Large intestine (tissue), 3 donors: ENCODE data around the gene KCNC1. TPM values are rescaled to one million over a fixed set of nuclear protein-coding genes. Genes with fewer than 3 reads are reported as not detected.

Experiments used
- DNase-seq, 2 donors: peaks; one replicate each; pipeline versions ENCODE4 v3.0.0 to v3.0.0-alpha.2; 2013
- H3K27ac ChIP-seq: one replicate; pipeline ENCODE4 v1.5.1; 2013; ENCODE audit warnings: low read length
- H3K27me3 ChIP-seq: 2 replicates; pipeline ENCODE4 v1.6.1; 2013; ENCODE audit warnings: low read length; ENCODE audit not compliant: control insufficient read depth, insufficient read depth
- H3K36me3 ChIP-seq: 2 replicates; pipeline ENCODE4 v1.6.1; 2013; ENCODE audit warnings: low read length; ENCODE audit not compliant: control insufficient read depth, insufficient read depth
- H3K4me1 ChIP-seq: one replicate; pipeline ENCODE4 v1.6.1; 2013; ENCODE audit warnings: low read length; ENCODE audit not compliant: control insufficient read depth, insufficient read depth
- H3K4me3 ChIP-seq: one replicate; pipeline ENCODE4 v1.5.1; 2013; ENCODE audit warnings: low read length
- H3K9me3 ChIP-seq: one replicate; pipeline ENCODE4 v1.6.1; 2013; ENCODE audit warnings: mild to moderate bottlenecking, low read depth, low read length, moderate library complexity; ENCODE audit not compliant: control insufficient read depth
- WGBS: methylation state at CpG from one replicate; pipeline ENCODE4 v1.1.5; 2013; ENCODE audit warnings: low lambda C conversion rate; ENCODE audit not compliant: insufficient coverage; 5-methylcytosine and 5-hydroxymethylcytosine counted together
- polyA plus RNA-seq: library from polyadenylated mRNA; unstranded; fragments of 120-200 nt; gene quantifications from one replicate; pipeline ENCODE4 v1.2.1, GENCODE V29; 2013

The KCNC1 gene
- polyA plus RNA-seq, 1 donor: 2.4 TPM

GRCh38 chr11:17781626-17782025 is 47.0 kb downstream of the KCNC1 start:
- no peaks in the 10 kb centered on the region for H3K4me1 ChIP-seq
- no peak overlapping the region for H3K4me3 ChIP-seq
- no peaks in the 10 kb centered on the region for H3K9me3 ChIP-seq
- no peak overlapping the region for H3K27ac ChIP-seq
- no peaks in the 10 kb centered on the region for H3K36me3 ChIP-seq
- no peak for DNase-seq
- no peaks in the 10 kb centered on the region for H3K27me3 ChIP-seq
- 94% methylated on average over 3 of the region's 12 CpGs for WGBS

GRCh38 chr11:17782145-17782544 is 47.6 kb downstream of the KCNC1 start:
- Histone ChIP-seq H3K4me1 (no peaks in the 10 kb centered on the region), H3K36me3 (no peaks in the 10 kb centered on the region), H3K9me3 (no peaks in the 10 kb centered on the region), H3K27me3 (no peaks in the 10 kb centered on the region), H3K27ac (no peak overlapping the region), H3K4me3 (no peak overlapping the region)
- WGBS: 100% methylated on average over 1 of the region's 12 CpGs
- no peak for DNase-seq

- no peak for DNase-seq
- no peak overlapping the region for H3K4me3 ChIP-seq
- H3K36me3 ChIP-seq: no peaks in the 10 kb centered on the region
- no peaks in the 10 kb centered on the region for H3K4me1 ChIP-seq
- no peaks in the 10 kb centered on the region for H3K9me3 ChIP-seq
- H3K27me3 ChIP-seq: no peaks in the 10 kb centered on the region
- 100% methylated on average over 2 of the region's 4 CpGs for WGBS
- no peak overlapping the region for H3K27ac ChIP-seq
These were observed 48.2 kb downstream of the KCNC1 start for GRCh38 chr11:17782603-17783337.

GRCh38 chr11:17783878-17784277 is 49.3 kb downstream of the KCNC1 start:
- no peak for DNase-seq
- H3K36me3 ChIP-seq: no peaks in the 10 kb centered on the region
- H3K27me3 ChIP-seq: no peaks in the 10 kb centered on the region
- no peak overlapping the region for H3K4me3 ChIP-seq
- no peaks in the 10 kb centered on the region for H3K9me3 ChIP-seq
- no peaks in the 10 kb centered on the region for H3K4me1 ChIP-seq
- H3K27ac ChIP-seq: no peak overlapping the region
- WGBS: 100% methylated on average over 1 of the region's 4 CpGs

GRCh38 chr11:17786824-17787525 is 52.4 kb downstream of the KCNC1 start:
- WGBS: no CpG with 5 or more reads among the region's 14 CpGs
- H3K27ac ChIP-seq: no peak overlapping the region
- no peaks in the 10 kb centered on the region for H3K9me3 ChIP-seq
- DNase-seq: no peak
- H3K36me3 ChIP-seq: no peaks in the 10 kb centered on the region
- no peaks in the 10 kb centered on the region for H3K27me3 ChIP-seq
- no peak overlapping the region for H3K4me3 ChIP-seq
- no peaks in the 10 kb centered on the region for H3K4me1 ChIP-seq

- Histone ChIP-seq H3K4me1 (no peaks in the 10 kb centered on the region), H3K9me3 (no peaks in the 10 kb centered on the region), H3K27me3 (no peaks in the 10 kb centered on the region), H3K4me3 (no peak overlapping the region), H3K27ac (no peak overlapping the region), H3K36me3 (no peaks in the 10 kb centered on the region)
- WGBS: no CpG with 5 or more reads among the region's 5 CpGs
- no peak for DNase-seq
These were observed 53.5 kb downstream of the KCNC1 start for GRCh38 chr11:17788084-17788483.

- Histone ChIP-seq H3K27me3 (no peaks in the 10 kb centered on the region), H3K4me1 (no peaks in the 10 kb centered on the region), H3K36me3 (no peaks in the 10 kb centered on the region), H3K4me3 (no peak overlapping the region), H3K27ac (no peak overlapping the region), H3K9me3 (no peaks in the 10 kb centered on the region)
- DNase-seq: no peak
- WGBS: 67% methylated on average over 1 of the region's 1 CpG
These were observed 55.9 kb downstream of the KCNC1 start for GRCh38 chr11:17790453-17790852.

GRCh38 chr11:17791144-17791543 is 56.6 kb downstream of the KCNC1 start:
- Histone ChIP-seq H3K4me1 (no peaks in the 10 kb centered on the region), H3K36me3 (no peaks in the 10 kb centered on the region), H3K27me3 (no peaks in the 10 kb centered on the region), H3K4me3 (no peak overlapping the region), H3K27ac (no peak overlapping the region), H3K9me3 (no peaks in the 10 kb centered on the region)
- DNase-seq: no peak

GRCh38 chr11:17792161-17792560 is 57.6 kb downstream of the KCNC1 start:
- no peak for DNase-seq
- no peak overlapping the region for H3K27ac ChIP-seq
- no peaks in the 10 kb centered on the region for H3K27me3 ChIP-seq
- H3K4me3 ChIP-seq: no peak overlapping the region
- H3K9me3 ChIP-seq: no peaks in the 10 kb centered on the region
- no peaks in the 10 kb centered on the region for H3K4me1 ChIP-seq
- no peaks in the 10 kb centered on the region for H3K36me3 ChIP-seq
- no CpG with 5 or more reads among the region's 9 CpGs for WGBS

GRCh38 chr11:17793642-17794170 is 59.1 kb downstream of the KCNC1 start:
- Histone ChIP-seq H3K36me3 (no peaks in the 10 kb centered on the region), H3K4me3 (no peak overlapping the region), H3K4me1 (no peaks in the 10 kb centered on the region), H3K27ac (no peak overlapping the region), H3K9me3 (no peaks in the 10 kb centered on the region), H3K27me3 (no peaks in the 10 kb centered on the region)
- no peak for DNase-seq
- 100% methylated on average over 1 of the region's 7 CpGs for WGBS
